SU-DHL-6 (cell line): ENCODE data around the gene PLAC8.

Source experiments
- H2AFZ ChIP-seq: fragments of 200-600 bp; sonication (generic); 2 replicates; pipeline ENCODE4 v1.6.1; 2014; ENCODE audit warnings: low read depth, mild to moderate bottlenecking, moderate library complexity, mixed read lengths, antibody characterized with exemption, low read length; ENCODE audit not compliant: severe bottlenecking
- H3F3A ChIP-seq: fragments of 200-600 bp; shearing (Covaris generic); 2 replicates; pipeline ENCODE4 v1.6.0; 2016; ENCODE audit warnings: antibody characterized with exemption, mild to moderate bottlenecking; ENCODE audit not compliant: insufficient read depth
- H3K27ac ChIP-seq: fragments of 200-600 bp; sonication (generic); 2 replicates; pipeline ENCODE4 v1.5.1; 2016; ENCODE audit warnings: low read depth, mild to moderate bottlenecking, low read length, moderate library complexity, mixed read lengths
- H3K27me3 ChIP-seq: fragments of 200-600 bp; sonication (generic), shearing (Covaris generic); 2 replicates; pipeline ENCODE4 v1.6.0; 2014; ENCODE audit warnings: mild to moderate bottlenecking, low read length
- H3K36me3 ChIP-seq: fragments of 200-600 bp; sonication (generic); 2 replicates; pipeline ENCODE4 v1.6.1; 2014; ENCODE audit warnings: mild to moderate bottlenecking, low read length, mixed read lengths
- H3K4me2 ChIP-seq: fragments of 300-600, 200-600 bp; shearing (Covaris generic), sonication (generic); 2 replicates; pipeline ENCODE4 v1.6.0; 2014; ENCODE audit warnings: low read length, low read depth, mild to moderate bottlenecking; ENCODE audit not compliant: poor library complexity, severe bottlenecking
- H3K4me3 ChIP-seq: fragments of 200-600 bp; sonication (generic); 2 replicates; pipeline ENCODE4 v1.5.1; 2014; ENCODE audit warnings: antibody characterized with exemption, low read length, mild to moderate bottlenecking, mixed read lengths; ENCODE audit not compliant: insufficient read depth, poor library complexity, severe bottlenecking
- H3K79me2 ChIP-seq: fragments of 200-600 bp; sonication (generic); 2 replicates; pipeline ENCODE4 v1.6.1; 2014; ENCODE audit warnings: mild to moderate bottlenecking, low read length, moderate library complexity; ENCODE audit not compliant: insufficient read depth
- H3K9ac ChIP-seq: fragments of 200-600 bp; sonication (generic); 2 replicates; pipeline ENCODE4 v1.7.0; 2014; ENCODE audit warnings: mild to moderate bottlenecking, low read length
- H3K9me2 ChIP-seq: fragments of 200-600 bp; sonication (generic); replicated peaks from 2 replicates; pipeline ENCODE4 v1.6.1; 2014; ENCODE audit warnings: low read length; ENCODE audit not compliant: insufficient read depth
- H3K9me3 ChIP-seq: fragments of 200-600 bp; sonication (generic); 2 replicates; pipeline ENCODE4 v1.6.1; 2014; ENCODE audit warnings: low read length, mixed read lengths; ENCODE audit not compliant: insufficient read depth
- H4K20me1 ChIP-seq: fragments of 200-600 bp; sonication (generic); 2 replicates; pipeline ENCODE4 v1.6.1; 2014; ENCODE audit warnings: low read depth, mild to moderate bottlenecking, antibody characterized with exemption, low read length, moderate library complexity, mixed read lengths
- CTCF ChIP-seq: fragments of 200-600 bp; sonication (generic); IDR thresholded peaks from one replicate; pipeline ENCODE4 v1.5.1; 2017; ENCODE audit warnings: antibody characterized with exemption, mild to moderate bottlenecking, low read length, moderate library complexity; ENCODE audit not compliant: insufficient read depth, poor library complexity, severe bottlenecking
- EZH2phosphoT487 ChIP-seq: fragments of 200-600 bp; sonication (generic), shearing (Covaris generic); conservative IDR thresholded peaks from 2 replicates; pipeline ENCODE4 v1.6.1; 2018; ENCODE audit warnings: mild to moderate bottlenecking, antibody characterized with exemption, low read length, moderate library complexity, mixed read lengths

The PLAC8 gene

GRCh38 chr4:83151651-83152050 lies 37.1 kb upstream of the PLAC8 start:
- Histone ChIP-seq H4K20me1 (no peaks in the 10 kb centered on the region), H3K27me3 (no peaks in the 10 kb centered on the region), H3K4me2 (no peak overlapping the region), H3K4me3 (no peak overlapping the region), H3F3A (no peaks in the 10 kb centered on the region), H3K9me3 (no peaks in the 10 kb centered on the region), H3K79me2 (no peaks in the 10 kb centered on the region), H3K27ac (no peak overlapping the region), H3K9me2 (no peaks in the 10 kb centered on the region), H3K36me3 (no peaks in the 10 kb centered on the region), H2AFZ (no peak overlapping the region), H3K9ac (no peak overlapping the region)
- no peak for TF ChIP-seq EZH2phosphoT487
- TF ChIP-seq CTCF, result no peak

DNA sequence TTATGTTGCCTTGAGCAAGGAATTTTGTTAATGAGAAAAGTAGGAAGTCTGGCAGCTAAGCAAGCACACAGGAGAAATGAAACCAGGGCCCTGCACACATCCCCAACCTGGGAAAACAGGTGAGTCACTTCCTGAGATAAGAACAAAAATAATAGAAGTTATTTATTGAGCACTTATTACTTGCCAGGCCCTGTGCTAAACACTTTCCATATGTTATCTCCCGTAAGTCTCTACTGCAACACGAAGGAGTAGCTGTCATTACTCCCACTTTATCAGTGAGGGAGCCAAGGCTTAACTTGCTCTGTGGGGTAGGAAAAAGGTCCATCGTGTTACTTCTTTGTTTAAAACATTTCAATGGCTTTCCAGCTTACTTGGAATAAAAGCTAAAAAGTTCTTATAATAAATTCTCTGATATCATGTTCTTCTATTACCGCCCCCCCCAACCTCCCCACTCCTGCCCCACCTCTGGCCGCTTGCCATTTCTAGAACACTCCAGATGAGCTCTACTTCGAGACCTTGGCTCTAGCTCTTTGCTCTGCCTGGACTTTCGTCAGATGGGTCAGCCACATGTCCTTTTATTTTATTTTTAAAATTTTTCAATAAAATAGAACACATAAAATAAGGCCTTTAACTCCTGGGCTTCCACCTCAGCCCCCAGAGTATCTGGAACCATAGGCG lies 36.3 kb upstream of the PLAC8 start:
- no peaks in the 10 kb centered on the region for H3K27me3 ChIP-seq
- no peaks in the 10 kb centered on the region for H3K79me2 ChIP-seq
- no peaks in the 10 kb centered on the region for H3K9me2 ChIP-seq
- no peaks in the 10 kb centered on the region for H3K36me3 ChIP-seq
- no peak overlapping the region for H3K4me3 ChIP-seq
- no peaks in the 10 kb centered on the region for H3K9me3 ChIP-seq
- no peak overlapping the region for H3K4me2 ChIP-seq
- H3K9ac ChIP-seq, result no peak overlapping the region
- no peak overlapping the region for H2AFZ ChIP-seq
- TF ChIP-seq CTCF, result no peak
- no peak for TF ChIP-seq EZH2phosphoT487
- H4K20me1 ChIP-seq, result no peaks in the 10 kb centered on the region
- H3K27ac ChIP-seq, result no peak overlapping the region
- no peaks in the 10 kb centered on the region for H3F3A ChIP-seq

DNA sequence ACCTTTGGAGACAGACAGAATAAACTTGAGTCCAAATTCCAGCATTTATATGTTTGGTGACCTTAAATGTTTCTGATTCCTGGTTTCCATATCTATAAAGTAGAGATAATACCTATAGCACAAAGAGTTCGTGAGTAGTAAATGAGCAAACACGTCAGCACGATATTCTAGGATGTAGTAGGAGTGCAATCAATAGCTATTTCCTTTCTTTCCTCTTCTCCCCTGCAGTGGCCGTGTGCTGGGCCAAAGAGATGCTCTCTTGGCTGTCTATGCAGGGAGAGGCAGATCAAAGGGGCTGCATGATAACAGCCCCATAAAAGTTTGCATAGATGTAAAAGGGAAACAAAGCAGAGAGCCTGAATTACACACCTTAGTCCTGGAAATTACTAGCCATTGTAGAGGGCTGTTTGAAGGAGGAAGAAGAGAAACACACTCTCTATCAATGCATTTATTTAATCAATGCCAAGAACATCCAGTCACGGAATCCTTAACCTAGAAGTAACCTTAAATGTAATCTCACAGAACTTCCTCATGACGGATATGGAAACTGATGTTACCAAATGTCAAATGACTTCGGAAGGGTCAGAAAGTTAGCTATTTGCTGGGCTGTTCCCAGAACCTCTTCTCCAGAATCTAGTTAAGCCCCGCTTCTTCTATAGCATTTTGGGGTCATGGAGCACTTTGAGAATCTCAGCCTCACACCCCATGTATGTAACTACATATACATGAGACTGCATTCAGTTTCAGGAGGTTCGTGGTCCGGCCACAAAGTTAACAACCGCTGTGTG lies 35.5 kb upstream of the PLAC8 start:
- H3K27ac ChIP-seq, result no peak overlapping the region
- H3K27me3 ChIP-seq, result no peaks in the 10 kb centered on the region
- H3K9me2 ChIP-seq, result no peaks in the 10 kb centered on the region
- TF ChIP-seq EZH2phosphoT487 (no peak), CTCF (no peak)
- H3K79me2 ChIP-seq, result no peaks in the 10 kb centered on the region
- no peak overlapping the region for H3K9ac ChIP-seq
- no peaks in the 10 kb centered on the region for H4K20me1 ChIP-seq
- H3K36me3 ChIP-seq, result no peaks in the 10 kb centered on the region
- H3K4me3 ChIP-seq, result no peak overlapping the region
- no peak overlapping the region for H2AFZ ChIP-seq
- no peaks in the 10 kb centered on the region for H3K9me3 ChIP-seq
- H3K4me2 ChIP-seq, result no peak overlapping the region
- no peaks in the 10 kb centered on the region for H3F3A ChIP-seq
